Dermis blood vessel endothelial cell (primary cell): Measurements from ENCODE around the gene ALCAM. TPM values are rescaled to one million over a fixed set of nuclear protein-coding genes. Genes with fewer than 3 reads are reported as not detected.
"Not testable (repeated sequence)": the region's sequence is repeated elsewhere in the genome, so short reads cannot be mapped to it uniquely, and the experiment has no call there.

Source experiments
- DNase-seq: peaks from one replicate; pipeline ENCODE4 v3.0.0; 2010
- total RNA-seq: library from RNA; depleted of rRNA; stranded (reverse); fragments of >200 nt; gene quantifications from 2 replicates; pipeline ENCODE4 v1.2.3, GENCODE V29; 2014

ALCAM gene
- total RNA-seq, 1 donor from 2014 or later, result 49.7 TPM

- not testable (repeated sequence) for DNase-seq
Measured at GRCh38 chr3:105392598-105392997, 25.9 kb downstream of the ALCAM start.

- peak; percentile 91 for DNase-seq
Measured at GRCh38 chr3:105394177-105394576, 27.5 kb downstream of the ALCAM start.

GRCh38 chr3:105397974-105398373, 31.3 kb downstream of the ALCAM start:
- DNase-seq, result no peak

GRCh38 chr3:105398437-105398836, 31.7 kb downstream of the ALCAM start:
- DNase-seq, result no peak

- DNase-seq, result no peak
Measured at GRCh38 chr3:105399062-105399461, 32.4 kb downstream of the ALCAM start.

- no peak for DNase-seq
Measured at GRCh38 chr3:105399611-105400010, 32.9 kb downstream of the ALCAM start.

GRCh38 chr3:105401254-105401653, 34.5 kb downstream of the ALCAM start:
- DNase-seq, result no peak

GRCh38 chr3:105401691-105402149, 35.0 kb downstream of the ALCAM start:
- DNase-seq, result no peak

GRCh38 chr3:105402287-105402801, 35.6 kb downstream of the ALCAM start:
- DNase-seq, result no peak

GRCh38 chr3:105403034-105403433, 36.3 kb downstream of the ALCAM start:
- not testable (repeated sequence) for DNase-seq

- no peak for DNase-seq
Measured at GRCh38 chr3:105406268-105406667, 39.6 kb downstream of the ALCAM start.

- no peak for DNase-seq
Measured at GRCh38 chr3:105409364-105409763, 42.7 kb downstream of the ALCAM start.

GRCh38 chr3:105413343-105413887, 46.7 kb downstream of the ALCAM start:
- no peak for DNase-seq

- no peak for DNase-seq
Measured at GRCh38 chr3:105414841-105415240, 48.1 kb downstream of the ALCAM start.

- no peak for DNase-seq
Measured at GRCh38 chr3:105415951-105416350, 49.2 kb downstream of the ALCAM start.

GRCh38 chr3:105417525-105418289, 51.0 kb downstream of the ALCAM start:
- DNase-seq, result peak; percentile 28

- no peak for DNase-seq
Measured at GRCh38 chr3:105422645-105423044, 55.9 kb downstream of the ALCAM start.

GRCh38 chr3:105423397-105423796, 56.7 kb downstream of the ALCAM start:
- DNase-seq, result no peak

GRCh38 chr3:105424412-105425152, 57.9 kb downstream of the ALCAM start:
- no peak for DNase-seq

- DNase-seq, result no peak
Measured at GRCh38 chr3:105425153-105425502, 58.4 kb downstream of the ALCAM start.

GRCh38 chr3:105427332-105427731, 60.6 kb downstream of the ALCAM start:
- no peak for DNase-seq

GRCh38 chr3:105429034-105429762, 62.5 kb downstream of the ALCAM start:
- no peak for DNase-seq

GRCh38 chr3:105430455-105430854, 63.7 kb downstream of the ALCAM start:
- DNase-seq, result no peak
